Measurements from ENCODE around the gene PTPN9. TPM values are rescaled to one million over a fixed set of nuclear protein-coding genes. Genes with fewer than 3 reads are reported as not detected.

The PTPN9 gene
- total and polyA plus RNA-seq, 4 experiments from 2014 or later, result 15.9 to 31.7 (median 21.5) TPM

DNA sequence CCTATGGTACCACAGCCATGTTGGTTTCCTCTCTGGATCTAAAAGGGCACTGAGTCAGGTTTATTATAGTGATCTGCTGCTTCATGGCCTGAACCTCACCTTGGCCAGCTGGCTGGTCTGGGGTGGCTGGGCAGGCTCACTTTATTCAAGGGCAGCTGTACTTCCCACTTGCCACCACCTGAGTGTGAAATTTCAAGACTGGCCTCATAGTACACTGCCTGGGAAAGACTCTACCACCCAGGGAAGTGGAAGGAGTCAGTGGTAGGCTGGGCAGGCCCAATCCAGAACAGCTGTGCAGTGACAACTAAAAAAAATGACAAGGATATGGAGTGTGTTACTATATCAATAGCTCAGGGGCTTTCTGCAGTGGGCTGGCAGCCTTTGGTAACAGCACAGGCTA, 37.7 kb upstream of the PTPN9 start:
- Mint-ChIP-seq H3K27me3 (no peaks in the 10 kb centered on the region), H3K9me3 (no peaks in the 10 kb centered on the region), H3K4me1 (peaks cover 17 to 28% (median 24%) of the 10 kb centered on the region in 4 donors), H3K27ac (peak overlapping the region in 4 of 7 donors; percentile 22 to 62 (median 43)), H3K36me3 (peaks cover 36 to 63% of the 10 kb centered on the region in 2 donors), H3K4me3 (no peak overlapping the region)
- POLR2A ChIA-PET (ENCODE audit: partially characterized antibody), result interaction anchor here (0.8 to 2.3 kb wide), 3 partner anchors 9 to 23 kb away, joined by 3 to 12 read pairs (median 4); partner anchors contain the start of genes IMP3 and SNUPN
- Histone ChIP-seq H3K27me3 (ENCODE audit: insufficient read depth, low read length) (no peaks in the 10 kb centered on the region), H3K4me1 (ENCODE audit: insufficient read depth, low read length) (peaks cover 17% of the 10 kb centered on the region), H3K36me3 (ENCODE audit: insufficient read depth, low read length) (peaks cover 26% of the 10 kb centered on the region), H3K4me3 (ENCODE audit: low read length in 2 of 2) (no peak overlapping the region), H3K27ac (ENCODE audit: low read depth, low read length) (no peak overlapping the region), H3K9me3 (ENCODE audit: control insufficient read depth in 1 of 2, low read length in 2 of 2) (no peaks in the 10 kb centered on the region)
- intact Hi-C loops (cut with micrococcal nuclease), result no loop called here
- CTCF ChIA-PET (ENCODE audit: partially characterized antibody), result no interaction called here
- no peak for DNase-seq

DNA sequence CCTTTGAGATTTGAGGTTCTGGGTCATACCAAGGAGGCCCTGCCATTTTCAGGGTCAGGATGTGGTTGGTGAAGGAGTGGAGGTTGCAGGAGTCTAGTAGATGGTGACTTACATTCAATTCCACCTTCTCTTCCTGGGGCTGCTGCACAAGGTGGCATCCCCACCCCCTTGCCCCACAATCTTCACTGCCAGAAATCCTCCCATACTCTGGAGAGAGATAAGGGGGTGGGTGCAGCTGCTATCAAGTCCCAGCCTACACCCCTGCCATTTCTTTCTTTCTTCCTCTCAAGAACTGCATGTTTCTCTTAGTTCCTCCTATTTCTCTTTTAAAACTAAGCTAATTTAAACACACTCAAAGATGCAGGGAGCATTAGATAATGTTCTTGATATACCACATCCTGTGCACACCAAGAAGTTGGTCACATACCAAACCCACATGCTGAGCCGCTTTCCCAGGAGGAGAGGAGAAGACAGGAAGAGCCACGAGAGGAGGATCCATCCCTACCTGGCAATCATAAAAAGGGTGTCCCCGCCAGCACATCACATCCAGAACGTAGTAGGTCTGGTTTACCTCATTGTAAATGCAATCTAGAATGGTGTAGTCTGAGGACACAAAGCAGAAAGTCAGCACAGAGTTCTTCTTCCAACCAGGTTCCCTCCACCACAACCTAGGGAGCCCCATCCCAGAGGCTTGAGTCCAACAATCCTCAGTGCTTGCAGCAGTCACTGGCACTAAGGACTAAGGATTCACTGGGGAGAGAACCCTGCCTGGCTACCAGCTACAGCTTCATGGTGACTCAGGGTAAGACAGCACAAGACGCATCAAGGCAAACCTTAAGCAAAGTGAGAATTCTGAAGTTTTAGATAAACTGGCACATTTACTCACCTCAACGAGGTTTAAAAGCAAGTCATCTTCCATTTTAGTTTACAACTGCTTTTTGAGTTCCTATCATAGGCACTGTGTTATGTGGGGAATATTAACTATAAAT, 27.9 kb upstream of the PTPN9 start:
- peaks cover 47% of the 10 kb centered on the region for H3K4me1 ChIP-seq (ENCODE audit: insufficient read depth, low read length)
- H3K9me3 ChIP-seq (ENCODE audit: control insufficient read depth in 1 of 2, low read length in 2 of 2), result no peaks in the 10 kb centered on the region
- CTCF ChIA-PET (ENCODE audit: partially characterized antibody), result interaction anchor here (0.7 to 3.0 kb wide), 6 partner anchors 9 to 153 kb away, joined by 3 to 18 read pairs (median 4); partner anchors contain the start of genes IMP3 and PTPN9
- peaks cover 34 to 56% (median 46%) of the 10 kb centered on the region in 4 donors for H3K4me1 Mint-ChIP-seq
- peak overlapping the region; percentile 39 for H3K27ac ChIP-seq (ENCODE audit: low read depth, low read length)
- H3K27me3 Mint-ChIP-seq, result no peaks in the 10 kb centered on the region
- intact Hi-C loops (cut with micrococcal nuclease), result loop anchor here (2.0 kb wide), 1 partner anchor 34 kb away; the partner anchor contains the start of gene IMP3
- POLR2A ChIA-PET (ENCODE audit: partially characterized antibody), result interaction anchor here (0.6 to 5.2 kb wide), 15 partner anchors 9 to 238 kb away, joined by 3 to 56 read pairs (median 10); partner anchors contain the start of genes IMP3, MAN2C1, PTPN9 and SNUPN
- H3K9me3 Mint-ChIP-seq, result no peaks in the 10 kb centered on the region
- H3K4me3 Mint-ChIP-seq, result peak overlapping the region; percentile 71 to 82 (median 78)
- DNase-seq, result peak; percentile 43 to 57 (median 52)
- peaks cover 32 to 42% of the 10 kb centered on the region in 2 donors for H3K36me3 Mint-ChIP-seq
- no peaks in the 10 kb centered on the region for H3K27me3 ChIP-seq (ENCODE audit: insufficient read depth, low read length)
- H3K27ac Mint-ChIP-seq, result peak overlapping the region; percentile 78 to 94 (median 91)
- peaks cover 10% of the 10 kb centered on the region for H3K36me3 ChIP-seq (ENCODE audit: insufficient read depth, low read length)
- peak overlapping the region; percentile 5 to 40 for H3K4me3 ChIP-seq (ENCODE audit: low read length in 2 of 2)

DNA sequence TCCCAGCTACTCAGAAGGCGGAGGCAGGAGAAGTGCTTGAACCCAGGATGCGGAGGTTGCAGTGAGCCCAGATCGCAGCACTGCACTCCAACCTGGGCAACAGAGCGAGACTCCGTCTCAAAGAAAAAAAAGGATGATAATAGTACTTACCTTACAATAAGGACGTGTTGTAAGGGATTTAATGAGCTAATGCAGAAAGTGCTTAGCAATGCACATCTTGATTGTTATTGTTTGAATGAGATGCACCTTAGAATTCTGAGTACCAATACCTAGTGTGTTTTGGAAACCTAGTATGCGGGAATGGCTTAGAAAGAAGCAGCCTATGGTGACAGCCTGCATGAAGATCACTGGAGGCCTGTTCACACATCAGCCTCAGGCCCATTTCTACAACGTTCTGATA, 26.9 kb upstream of the PTPN9 start:
- Mint-ChIP-seq H3K4me3 (peak overlapping the region; percentile 71 to 82 (median 78)), H3K9me3 (no peaks in the 10 kb centered on the region), H3K36me3 (peaks cover 32 to 46% of the 10 kb centered on the region in 2 donors), H3K27me3 (no peaks in the 10 kb centered on the region), H3K4me1 (peaks cover 34 to 56% (median 45%) of the 10 kb centered on the region in 4 donors), H3K27ac (peak overlapping the region; percentile 78 to 94 (median 91))
- Histone ChIP-seq H3K4me1 (ENCODE audit: insufficient read depth, low read length) (peaks cover 47% of the 10 kb centered on the region), H3K27me3 (ENCODE audit: insufficient read depth, low read length) (no peaks in the 10 kb centered on the region), H3K27ac (ENCODE audit: low read depth, low read length) (peak overlapping the region; percentile 39), H3K9me3 (ENCODE audit: control insufficient read depth in 1 of 2, low read length in 2 of 2) (no peaks in the 10 kb centered on the region), H3K36me3 (ENCODE audit: insufficient read depth, low read length) (peaks cover 10% of the 10 kb centered on the region), H3K4me3 (ENCODE audit: low read length in 2 of 2) (peak overlapping the region; percentile 5 to 40)
- DNase-seq, result no peak
- POLR2A ChIA-PET (ENCODE audit: partially characterized antibody), result interaction anchor here (0.6 to 5.2 kb wide), 10 partner anchors 8 to 238 kb away, joined by 3 to 56 read pairs (median 14); partner anchors contain the start of genes IMP3, MAN2C1, PTPN9 and SNUPN
- intact Hi-C loops (cut with micrococcal nuclease), result loop anchor here (2.0 kb wide), 1 partner anchor 35 kb away; the partner anchor contains the start of gene IMP3
- CTCF ChIA-PET (ENCODE audit: partially characterized antibody), result interaction anchor here (0.7 to 3.0 kb wide), 5 partner anchors 8 to 152 kb away, joined by 3 to 18 read pairs (median 6); partner anchors contain the start of genes IMP3 and PTPN9

DNA sequence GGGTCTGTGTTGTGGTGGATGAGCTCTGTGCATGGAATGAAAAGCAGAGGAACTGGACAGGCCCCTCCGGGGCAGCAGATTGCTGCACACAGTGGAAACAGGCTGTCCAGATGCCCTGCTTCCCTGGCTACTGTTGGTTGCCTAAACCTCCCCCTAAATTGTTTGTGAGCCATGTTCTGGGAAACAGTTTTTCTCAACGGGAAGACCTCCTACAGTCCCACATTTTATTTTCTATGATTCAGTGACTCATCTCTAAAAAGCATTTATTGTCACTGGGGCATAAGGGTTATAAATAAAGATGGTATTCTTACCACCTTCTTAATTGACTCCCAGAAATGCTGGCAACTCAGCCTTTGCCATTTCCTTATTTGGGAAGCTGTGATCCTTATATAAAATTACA, 20.3 kb upstream of the PTPN9 start:
- H3K27ac Mint-ChIP-seq, result peak overlapping the region in 2 of 7 donors; percentile 25 to 36
- H3K27me3 ChIP-seq (ENCODE audit: insufficient read depth, low read length), result no peaks in the 10 kb centered on the region
- no peak for DNase-seq

DNA sequence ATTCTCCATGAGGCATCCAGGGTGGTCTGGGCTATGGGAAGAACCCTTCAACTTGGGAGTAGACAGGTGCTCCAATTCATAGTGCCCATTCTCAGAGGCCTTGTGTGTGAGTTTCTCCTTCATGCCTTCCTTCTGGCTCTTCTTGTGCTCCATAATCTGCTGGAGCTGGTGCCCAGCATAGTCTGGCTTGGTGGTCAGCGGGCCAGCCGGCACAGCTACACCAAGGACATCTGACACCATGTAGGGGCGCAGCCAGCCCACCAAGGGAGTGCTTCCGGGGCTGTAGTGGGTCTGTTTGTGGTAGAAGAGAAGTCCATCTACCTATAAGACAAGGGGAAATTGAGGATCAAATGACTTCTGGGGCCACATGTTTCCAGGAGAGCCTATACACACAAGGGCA, 19.2 kb upstream of the PTPN9 start:
- peaks cover 16 to 26% (median 21%) of the 10 kb centered on the region in 4 donors for H3K4me1 Mint-ChIP-seq
- Histone ChIP-seq H3K27ac (ENCODE audit: low read depth, low read length) (no peak overlapping the region), H3K36me3 (ENCODE audit: insufficient read depth, low read length) (peaks cover 26% of the 10 kb centered on the region), H3K4me1 (ENCODE audit: insufficient read depth, low read length) (peaks cover 25% of the 10 kb centered on the region), H3K27me3 (ENCODE audit: insufficient read depth, low read length) (no peaks in the 10 kb centered on the region), H3K4me3 (ENCODE audit: low read length in 2 of 2) (no peak overlapping the region), H3K9me3 (ENCODE audit: control insufficient read depth in 1 of 2, low read length in 2 of 2) (no peaks in the 10 kb centered on the region)
- H3K36me3 Mint-ChIP-seq, result peaks cover 48 to 49% of the 10 kb centered on the region in 2 donors
- H3K4me3 Mint-ChIP-seq, result peak overlapping the region in 3 of 8 donors; percentile 5 to 61 (median 30)
- no peaks in the 10 kb centered on the region for H3K9me3 Mint-ChIP-seq
- peak overlapping the region in 2 of 7 donors; percentile 72 to 82 for H3K27ac Mint-ChIP-seq
- no peaks in the 10 kb centered on the region for H3K27me3 Mint-ChIP-seq
- no peak for DNase-seq
- ChIA-PET POLR2A (ENCODE audit: partially characterized antibody) (interaction anchor here (0.6 to 2.8 kb wide), 5 partner anchors 9 to 50 kb away, joined by 3 to 28 read pairs (median 8); partner anchors contain the start of genes IMP3, SNUPN and SNX33), CTCF (ENCODE audit: partially characterized antibody) (interaction anchor here (1.3 to 3.5 kb wide), 11 partner anchors 9 to 231 kb away, joined by 3 to 31 read pairs (median 6); partner anchors contain the start of genes IMP3 and PTPN9)
- intact Hi-C loops (cut with micrococcal nuclease), result loop anchor here (5.0 kb wide), 1 partner anchor 84 kb away; no protein-coding TSS in a partner anchor

More for the DNA sequence above, 20.3 kb upstream of the PTPN9 start:
- intact Hi-C loops (cut with micrococcal nuclease), result loop anchor here (5.0 kb wide), 1 partner anchor 83 kb away; no protein-coding TSS in a partner anchor
- Mint-ChIP-seq H3K36me3 (peaks cover 48 to 51% of the 10 kb centered on the region in 2 donors), H3K4me1 (peaks cover 18 to 30% (median 23%) of the 10 kb centered on the region in 4 donors), H3K9me3 (no peaks in the 10 kb centered on the region), H3K27me3 (no peaks in the 10 kb centered on the region), H3K4me3 (no peak overlapping the region)
- Histone ChIP-seq H3K36me3 (ENCODE audit: insufficient read depth, low read length) (peaks cover 30% of the 10 kb centered on the region), H3K27ac (ENCODE audit: low read depth, low read length) (no peak overlapping the region), H3K4me1 (ENCODE audit: insufficient read depth, low read length) (peaks cover 27% of the 10 kb centered on the region), H3K4me3 (ENCODE audit: low read length in 2 of 2) (no peak overlapping the region), H3K9me3 (ENCODE audit: control insufficient read depth in 1 of 2, low read length in 2 of 2) (no peaks in the 10 kb centered on the region)
- POLR2A ChIA-PET (ENCODE audit: partially characterized antibody), result interaction anchor here (1.2 to 2.8 kb wide), 3 partner anchors 9 to 40 kb away, joined by 3 to 28 read pairs (median 8); partner anchors contain the start of genes IMP3 and SNUPN
- CTCF ChIA-PET (ENCODE audit: partially characterized antibody), result interaction anchor here (3.5 kb wide), 1 partner anchor 8 kb away, joined by 18 read pairs; no protein-coding TSS in a partner anchor

DNA sequence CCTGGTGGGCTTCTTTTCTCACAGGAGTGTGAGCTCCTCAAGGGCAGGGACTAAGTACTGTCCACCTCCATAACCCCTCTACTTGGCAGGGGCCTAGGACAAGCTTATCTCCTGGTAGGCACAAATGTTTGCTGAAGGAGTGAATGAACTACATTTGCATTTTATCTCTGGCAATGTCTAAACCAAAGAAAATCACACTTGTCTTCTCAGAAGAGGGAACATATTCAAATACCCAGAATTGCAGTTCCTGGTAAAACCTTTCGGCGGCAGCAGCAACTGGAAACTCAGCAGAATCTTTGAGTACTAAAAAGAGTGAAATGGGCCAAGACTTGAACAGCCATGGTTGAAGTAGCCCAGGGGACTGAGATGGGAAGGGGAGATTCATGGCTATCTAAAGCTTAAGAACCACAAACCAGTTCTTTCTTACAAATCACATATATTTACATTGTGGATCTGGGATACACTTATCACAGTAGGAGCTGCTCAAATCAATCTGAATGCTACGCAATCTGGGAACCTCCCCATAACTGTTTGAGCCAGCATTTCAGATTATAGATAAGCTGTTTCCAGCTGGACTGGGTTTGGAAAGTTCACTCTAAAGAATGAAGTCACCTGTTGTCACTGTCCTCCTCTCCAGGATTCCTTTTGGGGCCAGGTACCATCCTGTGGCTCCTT, 18.7 kb upstream of the PTPN9 start:
- CTCF ChIA-PET (ENCODE audit: partially characterized antibody), result interaction anchor here (0.6 to 3.5 kb wide), 23 partner anchors 9 to 230 kb away, joined by 3 to 31 read pairs (median 4); partner anchors contain the start of genes IMP3, PTPN9 and SNUPN
- Mint-ChIP-seq H3K9me3 (no peaks in the 10 kb centered on the region), H3K4me3 (peak overlapping the region in 6 of 8 donors; percentile 1 to 68 (median 36)), H3K36me3 (peaks cover 48 to 49% of the 10 kb centered on the region in 2 donors), H3K27ac (peak overlapping the region in 6 of 7 donors; percentile 15 to 93 (median 59)), H3K4me1 (peaks cover 16 to 26% (median 21%) of the 10 kb centered on the region in 4 donors), H3K27me3 (no peaks in the 10 kb centered on the region)
- intact Hi-C loops (cut with micrococcal nuclease), result loop anchor here (2.0 to 5.0 kb wide), 2 partner anchors 43 to 84 kb away; partner anchors contain the start of gene IMP3
- H3K4me3 ChIP-seq (ENCODE audit: low read length in 2 of 2), result no peak overlapping the region
- peaks cover 25% of the 10 kb centered on the region for H3K4me1 ChIP-seq (ENCODE audit: insufficient read depth, low read length)
- peak; percentile 19 to 50 (median 33) for DNase-seq
- peaks cover 26% of the 10 kb centered on the region for H3K36me3 ChIP-seq (ENCODE audit: insufficient read depth, low read length)
- no peaks in the 10 kb centered on the region for H3K27me3 ChIP-seq (ENCODE audit: insufficient read depth, low read length)
- POLR2A ChIA-PET (ENCODE audit: partially characterized antibody), result interaction anchor here (1.0 to 2.8 kb wide), 5 partner anchors 10 to 50 kb away, joined by 3 to 28 read pairs (median 8); partner anchors contain the start of genes IMP3, PTPN9, SNUPN and SNX33
- H3K27ac ChIP-seq (ENCODE audit: low read depth, low read length), result no peak overlapping the region
- no peaks in the 10 kb centered on the region for H3K9me3 ChIP-seq (ENCODE audit: control insufficient read depth in 1 of 2, low read length in 2 of 2)

Measured in CD4-positive, alpha-beta memory T cell (primary cell).